Keratinocyte (primary cell): ENCODE results near the gene NOTUM. TPM values are rescaled to one million over a fixed set of nuclear protein-coding genes. Genes with fewer than 3 reads are reported as not detected.

ENCODE experiments used
- DNase-seq: peaks from one replicate; pipeline ENCODE4 v3.0.0-alpha.2; 2011; ENCODE audit warnings: low read depth, missing footprints, low spot score
- FAIRE-seq: peaks from 2 replicates; lab custom pipeline; 2011; peaks lifted over from hg19 to GRCh38; lab: Jason Lieb, UNC
- H2AFZ ChIP-seq: 2 replicates; pipeline ENCODE4 v1.6.0; 2012; ENCODE audit warnings: low read length, control low read depth, inconsistent platforms; ENCODE audit not compliant: control insufficient read depth
- H3K27ac ChIP-seq: 2 replicates; pipeline ENCODE4 v1.5.1; 2011; ENCODE audit warnings: low read length; ENCODE audit not compliant: control insufficient read depth, insufficient read depth
- H3K27me3 ChIP-seq: 3 replicates; pipeline ENCODE4 v1.6.0; 2011; ENCODE audit warnings: low read length; ENCODE audit not compliant: control insufficient read depth, insufficient read depth; ENCODE audit errors: extremely low read depth
- H3K36me3 ChIP-seq, 2 experiments: 2 replicates in 1 of 2; 3 replicates in 1 of 2; pipeline ENCODE4 v1.5.1; 2011; ENCODE audit warnings: low read length in 2 of 2, mild to moderate bottlenecking in 1 of 2; ENCODE audit not compliant: control insufficient read depth in 2 of 2, insufficient read depth in 2 of 2; ENCODE audit errors: extremely low read depth in 1 of 2
- H3K4me1 ChIP-seq: 3 replicates; pipeline ENCODE4 v1.5.1; 2011; ENCODE audit warnings: low read length; ENCODE audit not compliant: control insufficient read depth, insufficient read depth; ENCODE audit errors: extremely low read depth
- H3K4me2 ChIP-seq: 3 replicates; pipeline ENCODE4 v1.6.0; 2011; ENCODE audit warnings: low read depth, low read length; ENCODE audit not compliant: control insufficient read depth, insufficient read depth; ENCODE audit errors: extremely low read depth
- H3K4me3 ChIP-seq, 3 experiments: fragments of 200-600 bp in 1 of 3; sonication (generic) in 1 of 3; 2 replicates in 2 of 3; 3 replicates in 1 of 3; pipeline ENCODE4 v1.5.1; 2011 to 2016; ENCODE audit warnings: low read length in 3 of 3, mild to moderate bottlenecking in 3 of 3, control low read depth in 2 of 3, inconsistent platforms in 1 of 3, low read depth in 1 of 3, mixed read lengths in 1 of 3, mixed run types in 1 of 3, moderate library complexity in 1 of 3; ENCODE audit not compliant: control insufficient read depth in 2 of 3, insufficient read depth in 2 of 3; ENCODE audit errors: extremely low read depth in 1 of 3
- H3K79me2 ChIP-seq: 2 replicates; pipeline ENCODE4 v1.6.0; 2012; ENCODE audit warnings: low read length; ENCODE audit not compliant: control insufficient read depth, insufficient read depth
- H3K9ac ChIP-seq: 3 replicates; pipeline ENCODE4 v1.6.0; 2011; ENCODE audit warnings: low read length; ENCODE audit not compliant: control insufficient read depth, insufficient read depth; ENCODE audit errors: extremely low read depth
- H3K9me1 ChIP-seq: 3 replicates; pipeline ENCODE4 v1.6.0; 2011; ENCODE audit warnings: low read length; ENCODE audit not compliant: control insufficient read depth, insufficient read depth; ENCODE audit errors: extremely low read depth
- H3K9me3 ChIP-seq: 2 replicates; pipeline ENCODE4 v1.5.1; 2012; ENCODE audit warnings: low read depth, low read length; ENCODE audit not compliant: control insufficient read depth
- H4K20me1 ChIP-seq: 3 replicates; pipeline ENCODE4 v1.6.0; 2011; ENCODE audit warnings: low read length; ENCODE audit not compliant: control insufficient read depth, insufficient read depth; ENCODE audit errors: extremely low read depth
- CTCF ChIP-seq, 3 experiments: IDR thresholded peaks in 1 of 3; conservative IDR thresholded peaks in 1 of 3; optimal IDR thresholded peaks in 1 of 3; 2 replicates in 2 of 3; 3 replicates in 1 of 3; pipeline versions ENCODE3 to v1.5.1; 2011; ENCODE audit warnings: low read length in 3 of 3, mild to moderate bottlenecking in 3 of 3, moderate library complexity in 2 of 3, control low read depth in 1 of 3, inconsistent platforms in 1 of 3; ENCODE audit not compliant: insufficient read depth in 2 of 3; ENCODE audit errors: extremely low read depth in 1 of 3
- EZH2 ChIP-seq: IDR thresholded peaks from one replicate; pipeline ENCODE4 v1.6.1; 2012; ENCODE audit warnings: inconsistent platforms, mild to moderate bottlenecking, low read length, moderate library complexity
- dilution Hi-C: fragments of 300-500 bp; cut with MboI; formaldehyde crosslinking; loops from one replicate; pipeline ENCODE4 v1.7.0; 2020; ENCODE audit warnings: low sequenced_read_pairs; ENCODE audit not compliant: extremely low pct_ligation_motif_present
- polyA plus RNA-seq, 5 experiments: library from polyadenylated mRNA; depleted of rRNA in 3 of 5; stranded (reverse) in 3 of 5; stranded (forward) in 1 of 5; unstranded in 1 of 5; fragments of >200 nt; gene quantifications; 1 replicate in 1 of 5; 2 replicates in 3 of 5; 3 replicates in 1 of 5; pipeline versions ENCODE4 v1.2.1 to v1.2.3, GENCODE V29; 2011 to 2012; ENCODE audit warnings: missing spikeins in 2 of 5, low read depth in 1 of 5, low replicate concordance in 1 of 5

NOTUM gene
- polyA plus RNA-seq, 1 donor (not counting 4 experiments of a cell fraction or from before 2014, with no cell fraction given) = not detected

- Histone ChIP-seq H3K4me2 (no peak overlapping the region), H3K79me2 (no peaks in the 10 kb centered on the region), H3K4me3 (no peak overlapping the region), H3K36me3 (peaks cover 25 to 46% of the 10 kb centered on the region in 2 experiments), H3K9me1 (no peaks in the 10 kb centered on the region), H3K4me1 (peaks cover 25% of the 10 kb centered on the region), H2AFZ (no peak overlapping the region), H3K27ac (no peak overlapping the region), H3K9ac (no peak overlapping the region), H4K20me1 (peaks cover 14% of the 10 kb centered on the region), H3K9me3 (no peaks in the 10 kb centered on the region), H3K27me3 (no peaks in the 10 kb centered on the region)
- no peak for FAIRE-seq
- no peak for DNase-seq
- dilution Hi-C loops = no loop called here
- TF ChIP-seq CTCF (optimal IDR thresholded peaks at IDR 0.05 in 1 of 3, IDR thresholded peaks at IDR 0.05 in 1 of 3, conservative IDR thresholded peaks at IDR 0.05 in 1 of 3; ENCODE audit: extremely low read depth in 1 of 3, insufficient read depth in 2 of 3, low read length in 3 of 3) = no peak
These were observed 57.6 kb downstream of the NOTUM start for GRCh38 chr17:81903415-81903831.

- peaks cover 14% of the 10 kb centered on the region for H4K20me1 ChIP-seq
- peaks cover 31% of the 10 kb centered on the region for H3K4me1 ChIP-seq
- no peak overlapping the region for H3K9ac ChIP-seq
- no peak for TF ChIP-seq EZH2
- TF ChIP-seq CTCF (optimal IDR thresholded peaks at IDR 0.05 in 1 of 3, IDR thresholded peaks at IDR 0.05 in 1 of 3, conservative IDR thresholded peaks at IDR 0.05 in 1 of 3; ENCODE audit: extremely low read depth in 1 of 3, insufficient read depth in 2 of 3, low read length in 3 of 3) = no peak
- no peak overlapping the region for H3K27ac ChIP-seq
- H3K9me3 ChIP-seq = no peaks in the 10 kb centered on the region
- H3K79me2 ChIP-seq = no peaks in the 10 kb centered on the region
- no peak for FAIRE-seq
- H3K27me3 ChIP-seq = no peaks in the 10 kb centered on the region
- H3K4me2 ChIP-seq = peak overlapping the region; percentile 37
- no peak for DNase-seq
- dilution Hi-C loops = no loop called here
- no peak overlapping the region for H2AFZ ChIP-seq
- no peak overlapping the region for H3K4me3 ChIP-seq
- peaks cover 19 to 43% of the 10 kb centered on the region in 2 experiments for H3K36me3 ChIP-seq
- H3K9me1 ChIP-seq = no peaks in the 10 kb centered on the region
These were observed 58.2 kb downstream of the NOTUM start for GRCh38 chr17:81902653-81903414.

Other genes with a start within 250 kb of the NOTUM start
- 12.7 to 18.0 TPM (median 15.9 TPM) in 3 replicates for gene SLC25A10, start 248.9 kb downstream of the NOTUM start, polyA plus RNA-seq
- not detected in 3 replicates for gene GCGR, start 157.0 kb downstream of the NOTUM start, polyA plus RNA-seq
- gene MCRIP1, start 127.9 kb downstream of the NOTUM start, polyA plus RNA-seq = 17.7 to 29.1 TPM (median 24.4 TPM) in 3 replicates
- gene PPP1R27, start 126.1 kb downstream of the NOTUM start, polyA plus RNA-seq = 0.12 to 0.99 TPM in 2 of 3 replicates, not detected in the other
- 75.2 to 149 TPM (median 110 TPM) in 3 replicates for gene P4HB, start 100.7 kb downstream of the NOTUM start, polyA plus RNA-seq
- gene ARHGDIA, start 89.8 kb downstream of the NOTUM start, polyA plus RNA-seq = 51.7 to 280 TPM (median 65.7 TPM) in 3 replicates
- gene ALYREF, start 69.6 kb downstream of the NOTUM start, polyA plus RNA-seq = 49.6 to 84.5 TPM (median 68.3 TPM) in 3 replicates
- gene ANAPC11, start 69.5 kb downstream of the NOTUM start, polyA plus RNA-seq = 195 to 269 TPM (median 230 TPM) in 3 replicates
- 0.07 TPM in 1 of 3 replicates, not detected in the others for gene NPB, start 58.9 kb downstream of the NOTUM start, polyA plus RNA-seq
- 38.1 to 47.6 TPM (median 45.8 TPM) in 3 replicates for gene PCYT2, start 49.8 kb downstream of the NOTUM start, polyA plus RNA-seq
- gene SIRT7, start 43.0 kb downstream of the NOTUM start, polyA plus RNA-seq = 6.9 to 11.9 TPM (median 7.4 TPM) in 3 replicates
- 8.3 to 12.1 TPM (median 9.4 TPM) in 3 replicates for gene MAFG, start 33.5 kb downstream of the NOTUM start, polyA plus RNA-seq
- gene PYCR1, start 23.9 kb downstream of the NOTUM start, polyA plus RNA-seq = 22.2 to 27.9 TPM (median 27.9 TPM) in 3 replicates
- gene MYADML2, start 14.0 kb downstream of the NOTUM start, polyA plus RNA-seq = not detected in 3 replicates
- gene ASPSCR1, start 16.4 kb upstream of the NOTUM start, polyA plus RNA-seq = 5.2 to 8.3 TPM (median 6.7 TPM) in 3 replicates
- 38.3 to 52.0 TPM (median 48.2 TPM) in 3 replicates for gene CENPX, start 61.7 kb upstream of the NOTUM start, polyA plus RNA-seq
- gene LRRC45, start 62.1 kb upstream of the NOTUM start, polyA plus RNA-seq = 2.5 to 3.6 TPM (median 2.9 TPM) in 3 replicates
- 10.2 to 23.0 TPM (median 12.3 TPM) in 3 replicates for gene RAC3, start 70.5 kb upstream of the NOTUM start, polyA plus RNA-seq
- gene DCXR, start 76.5 kb upstream of the NOTUM start, polyA plus RNA-seq = 45.4 to 73.6 TPM (median 64.0 TPM) in 3 replicates
- gene RFNG, start 90.6 kb upstream of the NOTUM start, polyA plus RNA-seq = 10.2 to 25.3 TPM (median 13.6 TPM) in 3 replicates
- gene GPS1, start 90.7 kb upstream of the NOTUM start, polyA plus RNA-seq = 60.4 to 99.3 TPM (median 81.7 TPM) in 3 replicates
- gene DUS1L, start 104.6 kb upstream of the NOTUM start, polyA plus RNA-seq = 49.1 to 68.3 TPM (median 52.0 TPM) in 3 replicates
- gene FASN, start 137.0 kb upstream of the NOTUM start, polyA plus RNA-seq = 44.7 to 137 TPM (median 55.7 TPM) in 3 replicates